CD14-positive monocyte (primary cell): Measurements from ENCODE around the gene STAT4. TPM values are rescaled to one million over a fixed set of nuclear protein-coding genes. Genes with fewer than 3 reads are reported as not detected.

Experiments
- DNase-seq, 3 donors: peaks; one replicate each; pipeline ENCODE4 v3.0.0-alpha.2; 2011 to 2022
- H2AFZ ChIP-seq: 2 replicates; pipeline ENCODE4 v1.6.0; 2012; ENCODE audit warnings: mild to moderate bottlenecking, low read depth, low read length, inconsistent platforms; ENCODE audit not compliant: insufficient read depth, poor library complexity, severe bottlenecking
- H3K27ac ChIP-seq, 2 donors: 1 replicate in 1 of 2; 2 replicates in 1 of 2; pipeline ENCODE4 v1.5.1; 2012 to 2013; ENCODE audit warnings: low read length in 2 of 2, control low read depth in 1 of 2, inconsistent platforms in 1 of 2, low read depth in 1 of 2, mild to moderate bottlenecking in 1 of 2
- H3K27me3 ChIP-seq, 2 donors: one replicate each; pipeline versions ENCODE4 v1.6.0 to v1.6.1; 2011 to 2013; ENCODE audit warnings: low read length in 2 of 2; ENCODE audit not compliant: control insufficient read depth in 2 of 2, insufficient read depth in 2 of 2
- H3K36me3 ChIP-seq, 2 donors: replicated peaks in 1 of 2; 1 replicate in 1 of 2; 2 replicates in 1 of 2; pipeline versions ENCODE4 v1.5.1 to v1.6.1; 2012 to 2013; ENCODE audit warnings: low read length in 2 of 2, control low read depth in 1 of 2, inconsistent platforms in 1 of 2, mild to moderate bottlenecking in 1 of 2; ENCODE audit not compliant: insufficient read depth in 2 of 2, control insufficient read depth in 1 of 2
- H3K4me1 ChIP-seq, 2 donors: 1 replicate in 1 of 2; 2 replicates in 1 of 2; pipeline versions ENCODE4 v1.5.1 to v1.6.1; 2012 to 2013; ENCODE audit warnings: low read length in 2 of 2, control low read depth in 1 of 2, inconsistent platforms in 1 of 2, mild to moderate bottlenecking in 1 of 2, moderate library complexity in 1 of 2; ENCODE audit not compliant: insufficient read depth in 2 of 2, control insufficient read depth in 1 of 2
- H3K4me2 ChIP-seq: replicated peaks from 2 replicates; pipeline ENCODE3; 2012; ENCODE audit warnings: low read length, moderate library complexity, mild to moderate bottlenecking; ENCODE audit not compliant: poor library complexity, severe bottlenecking; ENCODE audit errors: extremely low read depth
- H3K4me3 ChIP-seq, 3 experiments: fragments of 200-600 bp in 1 of 3; sonication (generic) in 1 of 3; replicated peaks in 1 of 3; 1 replicate in 2 of 3; 2 replicates in 1 of 3; pipeline ENCODE4 v1.5.1; 2011 to 2013; ENCODE audit warnings: low read length in 3 of 3, mild to moderate bottlenecking in 3 of 3, control low read depth in 2 of 3, low read depth in 2 of 3, inconsistent platforms in 1 of 3, moderate library complexity in 1 of 3
- H3K79me2 ChIP-seq: 2 replicates; pipeline ENCODE4 v1.6.0; 2012; ENCODE audit warnings: mild to moderate bottlenecking, control low read depth, inconsistent platforms, low read length, moderate library complexity; ENCODE audit not compliant: insufficient read depth
- H3K9ac ChIP-seq: 2 replicates; pipeline ENCODE4 v1.6.0; 2017; ENCODE audit warnings: low read length, mild to moderate bottlenecking; ENCODE audit not compliant: insufficient read depth, poor library complexity, severe bottlenecking
- H3K9me3 ChIP-seq, 2 donors: replicated peaks in 1 of 2; 1 replicate in 1 of 2; 2 replicates in 1 of 2; pipeline versions ENCODE4 v1.5.1 to v1.6.1; 2012 to 2013; ENCODE audit warnings: low read length in 2 of 2, control low read depth in 1 of 2; ENCODE audit not compliant: control insufficient read depth in 1 of 2, insufficient read depth in 1 of 2
- H4K20me1 ChIP-seq: 2 replicates; pipeline ENCODE4 v1.6.0; 2012; ENCODE audit warnings: mild to moderate bottlenecking, low read length, control low read depth, moderate library complexity; ENCODE audit not compliant: insufficient read depth
- H3K27ac Mint-ChIP-seq, 7 donors: one replicate each; pipeline ENCODE4 v1.8.0; 2020; ENCODE audit warnings: mild to moderate bottlenecking in 7 of 7, mixed read lengths in 7 of 7, moderate library complexity in 6 of 7, inconsistent platforms in 2 of 7
- H3K27me3 Mint-ChIP-seq, 3 donors: one replicate each; pipeline ENCODE4 v1.8.0; 2021 to 2022; ENCODE audit warnings: low read depth in 3 of 3, mild to moderate bottlenecking in 3 of 3, mixed read lengths in 3 of 3, moderate library complexity in 3 of 3, inconsistent platforms in 1 of 3
- H3K36me3 Mint-ChIP-seq, 2 donors: one replicate each; pipeline ENCODE4 v1.8.0; 2020; ENCODE audit warnings: mixed read lengths in 2 of 2, inconsistent platforms in 1 of 2, mild to moderate bottlenecking in 1 of 2
- H3K4me1 Mint-ChIP-seq: one replicate; pipeline ENCODE4 v1.8.0; 2020; ENCODE audit warnings: mild to moderate bottlenecking, mixed read lengths
- H3K4me3 Mint-ChIP-seq, 2 donors: one replicate each; pipeline ENCODE4 v1.8.0; 2020; ENCODE audit warnings: mild to moderate bottlenecking in 2 of 2, mixed read lengths in 2 of 2, moderate library complexity in 1 of 2
- H3K9me3 Mint-ChIP-seq, 7 donors: one replicate each; pipeline ENCODE4 v1.8.0; 2020 to 2022; ENCODE audit warnings: mixed read lengths in 7 of 7, mild to moderate bottlenecking in 6 of 7, moderate library complexity in 6 of 7, inconsistent platforms in 2 of 7
- WGBS: methylation state at CpG from one replicate; pipeline ENCODE4 v1.1.5; 2013; ENCODE audit warnings: missing lambda C conversion rate; ENCODE audit not compliant: insufficient coverage; 5-methylcytosine and 5-hydroxymethylcytosine counted together
- intact Hi-C, 2 donors: fragments of 100-400 bp; cut with micrococcal nuclease; formaldehyde crosslinking; loops; one replicate each; pipeline versions ENCODE4 v1.15.0 to v1.15.1; 2023
- polyA plus RNA-seq, 3 donors: library from polyadenylated mRNA; depleted of rRNA in 1 of 3; unstranded in 2 of 3; stranded (reverse) in 1 of 3; fragments of 300-500 nt in 2 of 3; fragments of >200 nt in 1 of 3; fragmentation: Illumina TruSeq in 2 of 3; gene quantifications; 1 replicate in 2 of 3; 2 replicates in 1 of 3; pipeline ENCODE4 v1.2.3, GENCODE V29; 2012 to 2021
- TF ChIP-seq, protein P1 (sequence below): fragments of 200-600 bp; IDR thresholded peaks from one replicate; pipeline ENCODE4 v1.8.0; 2022; ENCODE audit warnings: antibody characterized with exemption, mild to moderate bottlenecking

The STAT4 gene
- polyA plus RNA-seq, 3 donors: 0.31 to 0.52 (median 0.31) TPM

DNA sequence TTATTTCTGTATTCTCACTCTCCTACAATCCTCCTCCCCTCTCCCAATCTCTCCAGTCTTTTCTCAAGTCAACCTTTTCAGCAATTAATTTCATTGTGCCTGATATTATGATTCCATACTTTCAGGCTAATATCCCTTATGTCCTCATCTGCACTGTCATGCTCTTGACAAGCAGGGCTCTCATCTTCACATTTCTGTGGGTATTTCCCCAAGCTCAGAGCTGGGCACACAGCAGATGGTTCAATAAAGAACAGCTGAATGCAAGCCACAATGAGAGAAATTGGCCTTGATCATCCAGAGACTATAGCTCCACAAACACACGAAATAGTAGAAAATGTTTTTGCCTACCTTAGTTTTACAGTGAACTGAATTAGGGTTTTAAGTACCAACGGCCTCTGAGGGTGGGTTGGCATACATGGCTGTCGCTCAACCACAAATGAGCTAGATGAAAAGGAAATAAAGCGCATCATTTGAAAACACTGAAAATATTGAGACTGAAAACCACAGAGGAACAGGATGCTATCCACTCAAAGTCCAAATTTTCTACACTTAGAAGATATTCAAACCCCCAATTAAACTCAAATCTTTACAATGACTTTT, 89.3 kb downstream of the STAT4 start:
- Histone ChIP-seq H3K79me2 (no peaks in the 10 kb centered on the region), H4K20me1 (no peaks in the 10 kb centered on the region), H3K4me2 (no peak overlapping the region), H3K27me3 (no peaks in the 10 kb centered on the region), H3K36me3 (no peaks in the 10 kb centered on the region), H3K27ac (no peak overlapping the region), H3K9ac (no peak overlapping the region), H3K9me3 (no peaks in the 10 kb centered on the region), H3K4me1 (peaks cover 17 to 26% of the 10 kb centered on the region in 2 donors), H2AFZ (no peak overlapping the region), H3K4me3 (no peak overlapping the region)
- Mint-ChIP-seq H3K4me1 (peaks cover 23% of the 10 kb centered on the region), H3K27me3 (no peaks in the 10 kb centered on the region), H3K27ac (no peak overlapping the region), H3K9me3 (no peaks in the 10 kb centered on the region), H3K36me3 (no peaks in the 10 kb centered on the region), H3K4me3 (no peak overlapping the region)
- TF ChIP-seq, protein P1, sequence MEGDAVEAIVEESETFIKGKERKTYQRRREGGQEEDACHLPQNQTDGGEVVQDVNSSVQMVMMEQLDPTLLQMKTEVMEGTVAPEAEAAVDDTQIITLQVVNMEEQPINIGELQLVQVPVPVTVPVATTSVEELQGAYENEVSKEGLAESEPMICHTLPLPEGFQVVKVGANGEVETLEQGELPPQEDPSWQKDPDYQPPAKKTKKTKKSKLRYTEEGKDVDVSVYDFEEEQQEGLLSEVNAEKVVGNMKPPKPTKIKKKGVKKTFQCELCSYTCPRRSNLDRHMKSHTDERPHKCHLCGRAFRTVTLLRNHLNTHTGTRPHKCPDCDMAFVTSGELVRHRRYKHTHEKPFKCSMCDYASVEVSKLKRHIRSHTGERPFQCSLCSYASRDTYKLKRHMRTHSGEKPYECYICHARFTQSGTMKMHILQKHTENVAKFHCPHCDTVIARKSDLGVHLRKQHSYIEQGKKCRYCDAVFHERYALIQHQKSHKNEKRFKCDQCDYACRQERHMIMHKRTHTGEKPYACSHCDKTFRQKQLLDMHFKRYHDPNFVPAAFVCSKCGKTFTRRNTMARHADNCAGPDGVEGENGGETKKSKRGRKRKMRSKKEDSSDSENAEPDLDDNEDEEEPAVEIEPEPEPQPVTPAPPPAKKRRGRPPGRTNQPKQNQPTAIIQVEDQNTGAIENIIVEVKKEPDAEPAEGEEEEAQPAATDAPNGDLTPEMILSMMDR: no peak
- DNase-seq: no peak
- WGBS: 67% methylated on average over 1 of the region's 4 CpGs
- intact Hi-C loops: no loop called here

DNA sequence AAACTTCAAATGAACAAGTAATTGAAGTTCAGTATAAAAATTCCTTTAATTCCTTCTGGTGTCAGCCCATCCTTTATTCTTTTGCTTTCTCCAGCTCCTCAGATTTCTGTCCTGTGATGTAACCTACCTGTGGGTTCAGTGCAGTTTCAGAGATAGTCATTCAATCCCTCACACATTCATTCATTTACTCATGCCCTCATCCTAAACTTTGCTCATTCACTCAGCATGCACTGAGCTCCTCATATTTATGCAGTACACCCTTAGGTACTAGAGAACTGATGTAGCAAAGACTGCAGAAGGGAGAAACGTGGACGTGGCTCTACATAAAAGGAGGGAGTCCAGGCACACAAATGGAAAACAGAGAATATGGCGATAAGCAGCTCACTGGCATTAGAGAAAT, 91.5 kb downstream of the STAT4 start:
- intact Hi-C loops: no loop called here
- 92% methylated on average over 3 of the region's 3 CpGs for WGBS
- Histone ChIP-seq H3K36me3 (no peaks in the 10 kb centered on the region), H3K4me1 (peaks cover 9 to 11% of the 10 kb centered on the region in 2 donors), H2AFZ (no peak overlapping the region), H3K27me3 (no peaks in the 10 kb centered on the region), H3K79me2 (no peaks in the 10 kb centered on the region), H3K4me3 (no peak overlapping the region), H3K27ac (no peak overlapping the region), H3K4me2 (no peak overlapping the region), H3K9ac (no peak overlapping the region), H4K20me1 (no peaks in the 10 kb centered on the region), H3K9me3 (no peaks in the 10 kb centered on the region)
- Mint-ChIP-seq H3K36me3 (no peaks in the 10 kb centered on the region), H3K4me1 (peaks cover 10% of the 10 kb centered on the region), H3K4me3 (no peak overlapping the region), H3K27me3 (no peaks in the 10 kb centered on the region), H3K27ac (no peak overlapping the region), H3K9me3 (no peaks in the 10 kb centered on the region)
- DNase-seq: no peak
- TF ChIP-seq, protein P1: no peak
